Ramos (cell line): ENCODE measurements around the gene ZNF326.

ENCODE experiments used
- in situ Hi-C: fragments of 300-500 bp; cut with MboI; formaldehyde crosslinking; loops from one replicate; pipeline ENCODE4 v1.14.3; 2022; ENCODE audit warnings: low sequenced_read_pairs; ENCODE audit not compliant: unreplicated experiment

ZNF326 gene

GRCh38 chr1:89962742-89963075 is 32.2 kb upstream of the ZNF326 start:
- in situ Hi-C loops = no loop called here

- in situ Hi-C loops = no loop called here
Observed at GRCh38 chr1:89965193-89965768, 29.6 kb upstream of the ZNF326 start.

GRCh38 chr1:89966656-89967055 is 28.3 kb upstream of the ZNF326 start:
- in situ Hi-C loops = no loop called here

- in situ Hi-C loops = no loop called here
Observed at GRCh38 chr1:89971600-89971999, 23.3 kb upstream of the ZNF326 start.

- in situ Hi-C loops = no loop called here
Observed at GRCh38 chr1:89972024-89972423, 22.9 kb upstream of the ZNF326 start.

- in situ Hi-C loops = no loop called here
Observed at GRCh38 chr1:89973471-89974127, 21.3 kb upstream of the ZNF326 start.

- in situ Hi-C loops = no loop called here
Observed at GRCh38 chr1:89974256-89974655, 20.7 kb upstream of the ZNF326 start.

GRCh38 chr1:89974696-89975470 is 20.0 kb upstream of the ZNF326 start:
- in situ Hi-C loops = loop anchor here (25.0 kb wide), 2 partner anchors 338 to 488 kb away; partner anchors contain the start of gene LRRC8C

GRCh38 chr1:89975540-89976125 is 19.3 kb upstream of the ZNF326 start:
- in situ Hi-C loops = loop anchor here (25.0 kb wide), 2 partner anchors 338 to 488 kb away; partner anchors contain the start of gene LRRC8C

GRCh38 chr1:89978755-89979154 is 16.2 kb upstream of the ZNF326 start:
- in situ Hi-C loops = loop anchor here (25.0 kb wide), 2 partner anchors 341 to 491 kb away; partner anchors contain the start of gene LRRC8C

GRCh38 chr1:89980605-89981004 is 14.3 kb upstream of the ZNF326 start:
- in situ Hi-C loops = loop anchor here (25.0 kb wide), 2 partner anchors 343 to 493 kb away; partner anchors contain the start of gene LRRC8C

GRCh38 chr1:89982846-89983245 is 12.1 kb upstream of the ZNF326 start:
- in situ Hi-C loops = loop anchor here (25.0 kb wide), 2 partner anchors 346 to 496 kb away; partner anchors contain the start of gene LRRC8C

GRCh38 chr1:89984564-89985116 is 10.3 kb upstream of the ZNF326 start:
- in situ Hi-C loops = loop anchor here (5.0 to 25.0 kb wide), 3 partner anchors 177 to 497 kb away; partner anchors contain the start of gene LRRC8C

- in situ Hi-C loops = loop anchor here (5.0 to 25.0 kb wide), 3 partner anchors 179 to 499 kb away; partner anchors contain the start of gene LRRC8C
Observed at GRCh38 chr1:89986020-89986419, 8.9 kb upstream of the ZNF326 start.

- in situ Hi-C loops = loop anchor here (5.0 to 25.0 kb wide), 3 partner anchors 180 to 500 kb away; partner anchors contain the start of gene LRRC8C
Observed at GRCh38 chr1:89987159-89987819, 7.6 kb upstream of the ZNF326 start.

GRCh38 chr1:89989099-89989498 is 5.8 kb upstream of the ZNF326 start:
- in situ Hi-C loops = loop anchor here (5.0 to 25.0 kb wide), 3 partner anchors 182 to 502 kb away; partner anchors contain the start of gene LRRC8C

GRCh38 chr1:89989799-89990198 is 5.1 kb upstream of the ZNF326 start:
- in situ Hi-C loops = loop anchor here (5.0 to 25.0 kb wide), 3 partner anchors 182 to 502 kb away; partner anchors contain the start of gene LRRC8C

- in situ Hi-C loops = loop anchor here (25.0 kb wide), 2 partner anchors 354 to 504 kb away; partner anchors contain the start of gene LRRC8C
Observed at GRCh38 chr1:89990976-89991831, 3.7 kb upstream of the ZNF326 start.
